Measurements from ENCODE around the gene USP24.

The USP24 gene

GRCh38 chr1:55059302-55060132 is 155.6 kb downstream of the USP24 start:
- TF ChIP-seq YY1 (IDR thresholded peaks at IDR 0.05; ENCODE audit: low read depth) (no peak), REST (IDR thresholded peaks at IDR 0.05; ENCODE audit: low read depth) (no peak), RAD21 (IDR thresholded peaks at IDR 0.05; ENCODE audit: low read depth) (no peak), MAX (IDR thresholded peaks at IDR 0.05) (no peak), CREB1 (IDR thresholded peaks at IDR 0.05; ENCODE audit: low read depth) (no peak), TCF12 (IDR thresholded peaks at IDR 0.05; ENCODE audit: low read depth) (no peak), CEBPB (IDR thresholded peaks at IDR 0.05) (no peak), ZBTB7A (IDR thresholded peaks at IDR 0.05; ENCODE audit: low read depth) (no peak), USF1 (IDR thresholded peaks at IDR 0.05) (no peak), EGR1 (IDR thresholded peaks at IDR 0.05) (no peak), TEAD4 (IDR thresholded peaks at IDR 0.05) (no peak), NFIC (IDR thresholded peaks at IDR 0.05) (no peak), EP300 (IDR thresholded peaks at IDR 0.05; ENCODE audit: borderline replicate concordance) (no peak), FOXM1 (IDR thresholded peaks at IDR 0.05; ENCODE audit: borderline replicate concordance, low read depth) (no peak), TAF1 (IDR thresholded peaks at IDR 0.05; ENCODE audit: low read depth) (no peak)

GRCh38 chr1:55057956-55058298 is 157.2 kb downstream of the USP24 start:
- no peak for TF ChIP-seq TAF1 (IDR thresholded peaks at IDR 0.05; ENCODE audit: low read depth)
- no peak for TF ChIP-seq RAD21 (IDR thresholded peaks at IDR 0.05; ENCODE audit: low read depth)
- TF ChIP-seq EP300 (IDR thresholded peaks at IDR 0.05; ENCODE audit: borderline replicate concordance): no peak
- TF ChIP-seq CEBPB (IDR thresholded peaks at IDR 0.05): no peak
- no peak for TF ChIP-seq FOXM1 (IDR thresholded peaks at IDR 0.05; ENCODE audit: borderline replicate concordance, low read depth)
- no peak for TF ChIP-seq ZBTB7A (IDR thresholded peaks at IDR 0.05; ENCODE audit: low read depth)
- TF ChIP-seq EGR1 (IDR thresholded peaks at IDR 0.05): no peak
- TF ChIP-seq TCF12 (IDR thresholded peaks at IDR 0.05; ENCODE audit: low read depth): no peak
- TF ChIP-seq NFIC (IDR thresholded peaks at IDR 0.05): no peak
- no peak for TF ChIP-seq MAX (IDR thresholded peaks at IDR 0.05)
- TF ChIP-seq CREB1 (IDR thresholded peaks at IDR 0.05; ENCODE audit: low read depth): no peak

- no peak for TF ChIP-seq TCF12 (IDR thresholded peaks at IDR 0.05; ENCODE audit: low read depth)
- TF ChIP-seq TEAD4 (IDR thresholded peaks at IDR 0.05): no peak
- no peak for TF ChIP-seq MAX (IDR thresholded peaks at IDR 0.05)
- no peak for TF ChIP-seq EP300 (IDR thresholded peaks at IDR 0.05; ENCODE audit: borderline replicate concordance)
- TF ChIP-seq ZBTB7A (IDR thresholded peaks at IDR 0.05; ENCODE audit: low read depth): no peak
- TF ChIP-seq TAF1 (IDR thresholded peaks at IDR 0.05; ENCODE audit: low read depth): no peak
- TF ChIP-seq YY1 (IDR thresholded peaks at IDR 0.05; ENCODE audit: low read depth): no peak
- TF ChIP-seq CEBPB (IDR thresholded peaks at IDR 0.05): no peak
- TF ChIP-seq USF1 (IDR thresholded peaks at IDR 0.05): no peak
- TF ChIP-seq EGR1 (IDR thresholded peaks at IDR 0.05): no peak
- no peak for TF ChIP-seq RAD21 (IDR thresholded peaks at IDR 0.05; ENCODE audit: low read depth)
- no peak for TF ChIP-seq FOXM1 (IDR thresholded peaks at IDR 0.05; ENCODE audit: borderline replicate concordance, low read depth)
- TF ChIP-seq NFIC (IDR thresholded peaks at IDR 0.05): no peak
- TF ChIP-seq REST (IDR thresholded peaks at IDR 0.05; ENCODE audit: low read depth): no peak
- TF ChIP-seq CREB1 (IDR thresholded peaks at IDR 0.05; ENCODE audit: low read depth): no peak
Observed at GRCh38 chr1:55057270-55057955, 157.8 kb downstream of the USP24 start.

- TF ChIP-seq YY1 (IDR thresholded peaks at IDR 0.05; ENCODE audit: low read depth) (no peak), CEBPB (IDR thresholded peaks at IDR 0.05) (no peak), EGR1 (IDR thresholded peaks at IDR 0.05) (no peak), ZBTB7A (IDR thresholded peaks at IDR 0.05; ENCODE audit: low read depth) (no peak), EP300 (IDR thresholded peaks at IDR 0.05; ENCODE audit: borderline replicate concordance) (no peak), USF1 (IDR thresholded peaks at IDR 0.05) (no peak), TCF12 (IDR thresholded peaks at IDR 0.05; ENCODE audit: low read depth) (no peak), CREB1 (IDR thresholded peaks at IDR 0.05; ENCODE audit: low read depth) (no peak), TAF1 (IDR thresholded peaks at IDR 0.05; ENCODE audit: low read depth) (no peak), NFIC (IDR thresholded peaks at IDR 0.05) (no peak), REST (IDR thresholded peaks at IDR 0.05; ENCODE audit: low read depth) (no peak), MAX (IDR thresholded peaks at IDR 0.05) (no peak), RAD21 (IDR thresholded peaks at IDR 0.05; ENCODE audit: low read depth) (no peak), TEAD4 (IDR thresholded peaks at IDR 0.05) (no peak), FOXM1 (IDR thresholded peaks at IDR 0.05; ENCODE audit: borderline replicate concordance, low read depth) (no peak)
Observed at GRCh38 chr1:55056632-55056992, 158.6 kb downstream of the USP24 start.

All from Ishikawa (cell line).